SK-N-SH (cell line): Measurements from ENCODE around the gene PPAT. TPM values are rescaled to one million over a fixed set of nuclear protein-coding genes. Genes with fewer than 3 reads are reported as not detected.

Experiments used
- CTCF ChIA-PET: fragments of 300-600, 350-600 bp; formaldehyde crosslinking; extraction: SDS; loops from one replicate; lab custom pipeline; 2021; lab: Yijun Ruan, JAX
- POLR2A ChIA-PET: fragments of 350-600 bp; sonication (Branson Sonifier 250); formaldehyde crosslinking; extraction: SDS; loops from one replicate; lab custom pipeline; 2020; ENCODE audit warnings: antibody characterized with exemption, inconsistent platforms; lab: Yijun Ruan, JAX
- DNase-seq: peaks from one replicate; pipeline ENCODE4 v3.0.0; 2012
- H2AFZ ChIP-seq: fragments of 200-600 bp; sonication (generic); 2 replicates; pipeline ENCODE4 v1.8.1; 2016; ENCODE audit warnings: antibody characterized with exemption, mild to moderate bottlenecking, low read depth
- H3F3A ChIP-seq: fragments of 200-600 bp; sonication (generic); replicated peaks from 2 replicates; pipeline ENCODE3; 2016; ENCODE audit warnings: antibody characterized with exemption, mild to moderate bottlenecking; ENCODE audit not compliant: insufficient read depth
- H3K27ac ChIP-seq, 2 experiments: fragments of 200-500 bp in 1 of 2; fragments of 200-600 bp in 1 of 2; sonication (Bioruptor generic) in 1 of 2; sonication (generic), shearing (Covaris generic) in 1 of 2; 2 replicates each; pipeline versions ENCODE4 v1.5.1 to v1.6.1; 2014 to 2016; ENCODE audit warnings: low read depth in 2 of 2, inconsistent platforms in 1 of 2, low read length in 1 of 2, mild to moderate bottlenecking in 1 of 2, mixed read lengths in 1 of 2
- H3K27me3 ChIP-seq: fragments of 200-600 bp; sonication (generic), shearing (Covaris generic); 2 replicates; pipeline ENCODE4 v1.6.1; 2016; ENCODE audit warnings: mixed run types; ENCODE audit not compliant: insufficient read depth
- H3K36me3 ChIP-seq, 2 experiments: fragments of 200-500 bp in 1 of 2; fragments of 200-600 bp in 1 of 2; sonication (Bioruptor generic) in 1 of 2; sonication (generic) in 1 of 2; replicated peaks in 1 of 2; 2 replicates each; pipeline versions ENCODE3 to v1.5.1; 2014 to 2016; ENCODE audit warnings: low read length in 1 of 2, mild to moderate bottlenecking in 1 of 2; ENCODE audit not compliant: insufficient read depth in 2 of 2, control insufficient read depth in 1 of 2
- H3K4me1 ChIP-seq, 2 experiments: fragments of 200-500 bp in 1 of 2; fragments of 200-600 bp in 1 of 2; sonication (Bioruptor generic) in 1 of 2; sonication (generic), shearing (Covaris generic) in 1 of 2; 2 replicates each; pipeline versions ENCODE4 v1.5.1 to v1.6.1; 2014 to 2016; ENCODE audit warnings: low read depth in 1 of 2, low read length in 1 of 2, mixed run types in 1 of 2; ENCODE audit not compliant: insufficient read depth in 2 of 2, control insufficient read depth in 1 of 2
- H3K4me2 ChIP-seq: fragments of 200-600 bp; sonication (generic), shearing (Covaris generic); 2 replicates; pipeline ENCODE4 v1.6.1; 2017; ENCODE audit warnings: mixed run types
- H3K4me3 ChIP-seq, 2 experiments: fragments of 200-500 bp in 1 of 2; fragments of 200-600 bp in 1 of 2; sonication (Bioruptor generic) in 1 of 2; sonication (generic), shearing (Covaris generic) in 1 of 2; 2 replicates each; pipeline versions ENCODE4 v1.5.1 to v1.8.1; 2014 to 2016; ENCODE audit warnings: low read depth in 2 of 2, inconsistent platforms in 1 of 2, low read length in 1 of 2, mild to moderate bottlenecking in 1 of 2, mixed read lengths in 1 of 2, moderate library complexity in 1 of 2
- H3K79me2 ChIP-seq: fragments of 200-600 bp; sonication (generic); 2 replicates; pipeline ENCODE4 v1.8.1; 2017; ENCODE audit warnings: mild to moderate bottlenecking; ENCODE audit not compliant: insufficient read depth
- H3K9ac ChIP-seq: fragments of 200-600 bp; sonication (generic); 2 replicates; pipeline ENCODE4 v1.6.1; 2017; ENCODE audit warnings: mixed run types
- H3K9me2 ChIP-seq: fragments of 200-600 bp; sonication (generic); 2 replicates; pipeline ENCODE4 v1.6.1; 2017; ENCODE audit warnings: mixed run types
- H3K9me3 ChIP-seq: fragments of 200-600 bp; sonication (generic); 2 replicates; pipeline ENCODE4 v1.6.1; 2017; ENCODE audit warnings: mixed run types, mild to moderate bottlenecking, moderate library complexity
- H4K20me1 ChIP-seq: fragments of 200-600 bp; sonication (generic); 2 replicates; pipeline ENCODE4 v1.6.1; 2017; ENCODE audit warnings: mild to moderate bottlenecking, mixed run types; ENCODE audit not compliant: insufficient read depth
- FOSL2 ChIP-seq: IDR thresholded peaks from 2 replicates; pipeline ENCODE4 v1.4.0; 2012; ENCODE audit warnings: low read depth, mild to moderate bottlenecking, moderate library complexity, borderline replicate concordance
- GATA2 ChIP-seq: sonication (generic); formaldehyde crosslinking; IDR thresholded peaks from 2 replicates; pipeline ENCODE4 v1.5.0; 2020; ENCODE audit warnings: mild to moderate bottlenecking, missing genetic modification reagents
- MEF2A ChIP-seq: IDR thresholded peaks from 2 replicates; pipeline ENCODE4 v1.4.0; 2012; ENCODE audit warnings: low read depth, borderline replicate concordance
- NFIC ChIP-seq: IDR thresholded peaks from 2 replicates; pipeline ENCODE4 v1.4.0; 2012; ENCODE audit warnings: borderline replicate concordance
- NRF1 ChIP-seq: IDR thresholded peaks from 2 replicates; pipeline ENCODE4 v1.6.1; 2012; ENCODE audit warnings: low read depth, mild to moderate bottlenecking, low read length
- POLR2AphosphoS5 ChIP-seq: IDR thresholded peaks from 2 replicates; pipeline ENCODE4 v1.6.1; 2012; ENCODE audit warnings: low read depth, low read length
- RAD21 ChIP-seq: IDR thresholded peaks from 2 replicates; pipeline ENCODE4 v1.6.1; 2012; ENCODE audit warnings: mild to moderate bottlenecking, low read length
- RCOR1 ChIP-seq: fragments of 150-350 bp; IDR thresholded peaks from 2 replicates; pipeline ENCODE4 v1.6.1; 2017; ENCODE audit warnings: antibody characterized with exemption, low read length
- RXRA ChIP-seq: IDR thresholded peaks from 2 replicates; pipeline ENCODE4 v1.4.0; 2012; ENCODE audit warnings: low read depth, mild to moderate bottlenecking, borderline replicate concordance
- SIN3A ChIP-seq: IDR thresholded peaks from 2 replicates; pipeline ENCODE4 v1.6.1; 2012; ENCODE audit warnings: low read depth, mild to moderate bottlenecking, low read length, moderate library complexity, borderline replicate concordance
- ZBTB33 ChIP-seq: IDR thresholded peaks from 2 replicates; pipeline ENCODE4 v1.4.0; 2012; ENCODE audit warnings: low read depth, borderline replicate concordance
- WGBS: methylation state at CpG from one replicate; pipeline ENCODE4 v1.1.6; 2017; ENCODE audit warnings: low lambda C conversion rate; 5-methylcytosine and 5-hydroxymethylcytosine counted together
- polyA plus RNA-seq, 3 experiments: library from polyadenylated mRNA; depleted of rRNA; stranded (reverse); fragments of >200 nt; gene quantifications; 2 replicates each; pipeline ENCODE4 v1.2.3, GENCODE V29; 2012
- TF ChIP-seq, protein P1 (sequence below): fragments of 150-350 bp; IDR thresholded peaks from 2 replicates; pipeline ENCODE4 v1.6.1; 2017; ENCODE audit warnings: antibody characterized with exemption, low read length, low read depth, borderline replicate concordance

Gene PPAT
- polyA plus RNA-seq, 1 of the 3 experiments (the other 2 are of a cell fraction): 7.4 TPM

- TF ChIP-seq RCOR1 (no peak), RAD21 (no peak)
Measured at GRCh38 chr4:56445699-56446098, 10.3 kb upstream of the PPAT start (continued).

GRCh38 chr4:56444719-56445118 is 9.3 kb upstream of the PPAT start:
- Histone ChIP-seq H3K9me3 (no peaks in the 10 kb centered on the region), H4K20me1 (peaks cover 7% of the 10 kb centered on the region; the same call in 1 of the 2 replicates), H2AFZ (no peak overlapping the region), H3K4me1 (peaks cover 0 to 8% of the 10 kb centered on the region in 2 experiments; a peak in 3 of 4 replicates), H3K4me2 (no peak overlapping the region), H3K9ac (no peak overlapping the region), H3K4me3 (no peak overlapping the region), H3K36me3 (peaks cover 56 to 62% of the 10 kb centered on the region in 2 experiments), H3F3A (no peaks in the 10 kb centered on the region), H3K79me2 (peaks cover 80% of the 10 kb centered on the region), H3K9me2 (no peaks in the 10 kb centered on the region), H3K27me3 (no peaks in the 10 kb centered on the region), H3K27ac (no peak overlapping the region)
- 97% methylated on average over 2 of the region's 2 CpGs for WGBS
- TF ChIP-seq ZBTB33 (no peak), NFIC (no peak), SIN3A (no peak), RXRA (no peak), MEF2A (no peak), GATA2 (CRISPR knock-in tag) (no peak), NRF1 (no peak), POLR2AphosphoS5 (no peak)
- DNase-seq: no peak
- POLR2A ChIA-PET: no interaction called here
- CTCF ChIA-PET: interaction anchor here (1.5 kb wide), 1 partner anchor 19 kb away, joined by 4 read pairs; no protein-coding TSS in a partner anchor

- Histone ChIP-seq H3K4me1 (peaks cover 2 to 8% of the 10 kb centered on the region in 2 experiments; a peak in 3 of 4 replicates), H3F3A (peaks cover 4% of the 10 kb centered on the region), H2AFZ (no peak overlapping the region), H3K27me3 (no peaks in the 10 kb centered on the region), H4K20me1 (peaks cover 12% of the 10 kb centered on the region; the same call in 1 of the 2 replicates), H3K9me3 (no peaks in the 10 kb centered on the region), H3K27ac (no peak overlapping the region), H3K36me3 (peaks cover 29 to 38% of the 10 kb centered on the region in 2 experiments), H3K4me3 (no peak overlapping the region), H3K9me2 (no peaks in the 10 kb centered on the region), H3K79me2 (peaks cover 91% of the 10 kb centered on the region), H3K4me2 (no peak overlapping the region), H3K9ac (no peak overlapping the region)
- ChIA-PET CTCF (no interaction called here), POLR2A (no interaction called here)
- TF ChIP-seq, protein P1, sequence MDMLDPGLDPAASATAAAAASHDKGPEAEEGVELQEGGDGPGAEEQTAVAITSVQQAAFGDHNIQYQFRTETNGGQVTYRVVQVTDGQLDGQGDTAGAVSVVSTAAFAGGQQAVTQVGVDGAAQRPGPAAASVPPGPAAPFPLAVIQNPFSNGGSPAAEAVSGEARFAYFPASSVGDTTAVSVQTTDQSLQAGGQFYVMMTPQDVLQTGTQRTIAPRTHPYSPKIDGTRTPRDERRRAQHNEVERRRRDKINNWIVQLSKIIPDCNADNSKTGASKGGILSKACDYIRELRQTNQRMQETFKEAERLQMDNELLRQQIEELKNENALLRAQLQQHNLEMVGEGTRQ: no peak
- no peak for TF ChIP-seq FOSL2
- no peak for DNase-seq
- WGBS: 94% methylated on average over 1 of the region's 1 CpG
Measured at GRCh38 chr4:56440983-56441382, 5.6 kb upstream of the PPAT start.
